VCaP (cell line): ENCODE measurements around the gene MTCL3.
A peak's percentile ranks its signal among the peaks of the same experiment; 100 is the strongest.

Experiments
- H3K27ac ChIP-seq: fragments of 450-650 bp; 2 replicates; pipeline ENCODE4 v1.5.1; 2017
- CTCF ChIP-seq: fragments of 450-650 bp; conservative IDR thresholded peaks from 2 replicates; pipeline ENCODE4 v1.5.1; 2017; ENCODE audit warnings: mild to moderate bottlenecking, moderate library complexity

Gene MTCL3

GRCh38 chr6:127522714-127523113 is 3.6 kb upstream of the MTCL3 start:
- H3K27ac ChIP-seq, result no peak overlapping the region
- TF ChIP-seq CTCF, result no peak

- peak overlapping the region; percentile 98 for H3K27ac ChIP-seq
- TF ChIP-seq CTCF, result no peak
Observed at GRCh38 chr6:127520066-127520465, 931 bp upstream of the MTCL3 start.

- H3K27ac ChIP-seq, result peak overlapping the region; percentile 98
- TF ChIP-seq CTCF, result no peak
Observed at GRCh38 chr6:127519469-127519785, 292 bp upstream of the MTCL3 start.

GRCh38 chr6:127518191-127518709 is 885 bp downstream of the MTCL3 start:
- TF ChIP-seq CTCF, result no peak

GRCh38 chr6:127517693-127518092 is 1.4 kb downstream of the MTCL3 start:
- H3K27ac ChIP-seq, result peak overlapping the region; percentile 98
- no peak for TF ChIP-seq CTCF

More at GRCh38 chr6:127518191-127518709, 885 bp downstream of the MTCL3 start:
- peak overlapping the region; percentile 98 for H3K27ac ChIP-seq

GRCh38 chr6:127516662-127517273 is 2.4 kb downstream of the MTCL3 start:
- peak; percentile 91 for TF ChIP-seq CTCF
- H3K27ac ChIP-seq, result peak overlapping the region; percentile 98

- peak overlapping the region; percentile 98 for H3K27ac ChIP-seq
- no peak for TF ChIP-seq CTCF
Observed at GRCh38 chr6:127515794-127516661, 3.1 kb downstream of the MTCL3 start.
